ENCODE measurements around the gene NOBOX. TPM values are rescaled to one million over a fixed set of nuclear protein-coding genes. Genes with fewer than 3 reads are reported as not detected.
"Not testable (repeated sequence)": the region's sequence is repeated elsewhere in the genome, so short reads cannot be mapped to it uniquely, and the experiment has no call there.

Gene NOBOX
- polyA plus RNA-seq, 1 donor: not detected

DNA sequence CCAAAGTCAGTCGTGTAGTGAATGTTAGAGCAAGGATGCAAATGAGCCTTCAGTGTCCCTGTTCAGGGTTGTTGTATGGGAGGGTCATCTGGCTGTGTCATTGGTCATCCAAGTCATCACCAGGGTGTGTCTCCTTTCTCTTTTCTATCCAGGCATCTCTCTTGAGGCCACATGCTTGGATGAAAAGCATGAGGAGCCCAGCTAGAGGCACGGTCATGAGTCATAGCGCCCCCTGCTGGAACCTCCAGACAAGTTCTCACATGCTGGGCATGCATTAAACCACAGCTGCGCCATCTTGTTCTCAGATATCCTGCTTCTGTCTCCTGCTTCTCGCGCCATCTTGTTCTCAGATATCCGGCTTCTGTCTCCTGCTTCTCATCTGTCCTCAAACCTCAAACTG is 34.3 kb downstream of the NOBOX start:
- not testable (repeated sequence) for H3K9me3 ChIP-seq (ENCODE audit: control insufficient read depth, low read depth, low read length); H3K4me3 ChIP-seq (ENCODE audit: low read length); H3K36me3 ChIP-seq (ENCODE audit: control insufficient read depth, insufficient read depth, low read length); DNase-seq; H3K27ac ChIP-seq (ENCODE audit: low read length); H3K4me1 ChIP-seq (ENCODE audit: control insufficient read depth, insufficient read depth, low read length); H3K27me3 ChIP-seq (ENCODE audit: control insufficient read depth, insufficient read depth, low read length)
- WGBS (ENCODE audit: insufficient coverage, low lambda C conversion rate): 100% methylated on average over 1 of the region's 7 CpGs

GRCh38 chr7:144367250-144367649 is 36.2 kb downstream of the NOBOX start:
- H3K36me3 ChIP-seq (ENCODE audit: control insufficient read depth, insufficient read depth, low read length); H3K27ac ChIP-seq (ENCODE audit: low read length); H3K27me3 ChIP-seq (ENCODE audit: control insufficient read depth, insufficient read depth, low read length); H3K4me1 ChIP-seq (ENCODE audit: control insufficient read depth, insufficient read depth, low read length); DNase-seq; H3K9me3 ChIP-seq (ENCODE audit: control insufficient read depth, low read depth, low read length); H3K4me3 ChIP-seq (ENCODE audit: low read length): not testable (repeated sequence)
- whole genome bisulfite sequencing (ENCODE audit: insufficient coverage, low lambda C conversion rate): no CpG with 5 or more reads among the region's 9 CpGs

DNA sequence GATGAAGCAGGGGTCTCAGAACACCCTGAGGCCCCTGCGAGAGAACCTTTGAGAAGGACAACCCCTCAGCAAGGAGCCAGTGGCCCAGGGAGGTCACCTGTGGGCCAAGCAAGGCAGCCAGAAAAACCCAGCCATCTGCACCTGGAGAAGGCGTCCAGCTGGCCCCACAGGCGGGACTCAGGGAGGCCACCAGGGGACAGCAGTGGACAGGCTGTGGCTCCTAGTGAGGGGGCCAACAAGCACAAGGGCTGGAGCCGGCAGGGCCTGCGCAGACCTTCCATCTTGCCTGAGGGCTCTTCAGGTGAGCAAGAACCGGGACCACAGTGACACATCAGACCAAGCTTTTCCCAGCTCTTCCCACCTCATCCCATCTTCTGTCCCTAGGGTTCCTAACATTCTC is 38.0 kb downstream of the NOBOX start:
- H3K27ac ChIP-seq (ENCODE audit: low read length); H3K27me3 ChIP-seq (ENCODE audit: control insufficient read depth, insufficient read depth, low read length); H3K9me3 ChIP-seq (ENCODE audit: control insufficient read depth, low read depth, low read length); H3K4me1 ChIP-seq (ENCODE audit: control insufficient read depth, insufficient read depth, low read length); DNase-seq; H3K4me3 ChIP-seq (ENCODE audit: low read length); H3K36me3 ChIP-seq (ENCODE audit: control insufficient read depth, insufficient read depth, low read length): not testable (repeated sequence)
- WGBS (ENCODE audit: insufficient coverage, low lambda C conversion rate): no CpG with 5 or more reads among the region's 6 CpGs

DNA sequence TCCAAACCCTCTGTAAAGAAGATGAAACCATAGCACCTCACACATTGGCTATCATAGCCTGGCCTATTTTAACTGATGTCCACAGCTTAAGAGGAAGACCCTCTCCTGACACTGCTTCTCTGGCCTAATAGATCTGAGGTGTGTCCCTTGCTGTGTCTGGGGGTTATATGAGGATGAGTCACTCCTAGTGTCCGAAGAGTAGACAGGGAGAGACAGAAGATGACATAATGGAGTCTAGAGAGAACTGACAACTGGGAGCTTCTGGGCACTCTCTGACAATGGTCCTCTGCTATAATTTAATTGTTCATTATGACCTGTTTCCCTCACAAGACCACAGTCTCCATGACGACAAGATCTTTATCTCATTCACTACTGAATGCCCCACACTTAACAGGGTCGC is 41.4 kb downstream of the NOBOX start:
- WGBS (ENCODE audit: insufficient coverage, low lambda C conversion rate): no CpG with 5 or more reads among the region's 3 CpGs
- not testable (repeated sequence) for H3K27me3 ChIP-seq (ENCODE audit: control insufficient read depth, insufficient read depth, low read length); DNase-seq; H3K4me3 ChIP-seq (ENCODE audit: low read length); H3K36me3 ChIP-seq (ENCODE audit: control insufficient read depth, insufficient read depth, low read length); H3K4me1 ChIP-seq (ENCODE audit: control insufficient read depth, insufficient read depth, low read length); H3K27ac ChIP-seq (ENCODE audit: low read length); H3K9me3 ChIP-seq (ENCODE audit: control insufficient read depth, low read depth, low read length)

- WGBS (ENCODE audit: insufficient coverage, low lambda C conversion rate): no CpG with 5 or more reads among the region's 11 CpGs
- H3K27me3 ChIP-seq (ENCODE audit: control insufficient read depth, insufficient read depth, low read length): not testable (repeated sequence)
Observed at GRCh38 chr7:144356860-144357259, 46.6 kb downstream of the NOBOX start.

DNA sequence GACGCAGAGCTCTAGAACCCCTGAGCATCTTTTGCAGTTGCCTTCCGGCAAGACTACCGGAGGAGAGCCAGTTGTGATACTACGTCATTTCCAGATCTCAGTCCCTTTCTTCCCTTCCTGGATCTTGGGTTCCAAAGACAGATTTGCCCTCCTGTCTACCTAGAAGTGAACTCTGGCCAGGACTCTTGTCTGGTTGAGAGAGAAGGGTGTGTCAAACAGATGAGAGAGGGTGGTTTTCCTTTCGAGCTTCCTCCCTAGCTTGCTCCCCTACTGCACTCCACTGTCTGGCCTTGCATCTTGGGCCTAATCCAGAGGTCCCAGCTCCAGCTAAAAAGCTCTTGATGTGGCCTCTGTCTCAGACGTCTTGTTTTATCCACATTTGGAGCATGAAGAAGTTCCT is 47.3 kb downstream of the NOBOX start:
- not testable (repeated sequence) for H3K4me1 ChIP-seq (ENCODE audit: control insufficient read depth, insufficient read depth, low read length); H3K36me3 ChIP-seq (ENCODE audit: control insufficient read depth, insufficient read depth, low read length); DNase-seq; H3K9me3 ChIP-seq (ENCODE audit: control insufficient read depth, low read depth, low read length); H3K27me3 ChIP-seq (ENCODE audit: control insufficient read depth, insufficient read depth, low read length); H3K4me3 ChIP-seq (ENCODE audit: low read length); H3K27ac ChIP-seq (ENCODE audit: low read length)
- WGBS (ENCODE audit: insufficient coverage, low lambda C conversion rate): no CpG with 5 or more reads among the region's 6 CpGs

More at GRCh38 chr7:144356860-144357259, 46.6 kb downstream of the NOBOX start:
- H3K4me3 ChIP-seq (ENCODE audit: low read length); DNase-seq; H3K27ac ChIP-seq (ENCODE audit: low read length); H3K36me3 ChIP-seq (ENCODE audit: control insufficient read depth, insufficient read depth, low read length); H3K9me3 ChIP-seq (ENCODE audit: control insufficient read depth, low read depth, low read length); H3K4me1 ChIP-seq (ENCODE audit: control insufficient read depth, insufficient read depth, low read length): not testable (repeated sequence)

- H3K4me1 ChIP-seq (ENCODE audit: control insufficient read depth, insufficient read depth, low read length); H3K27ac ChIP-seq (ENCODE audit: low read length); H3K36me3 ChIP-seq (ENCODE audit: control insufficient read depth, insufficient read depth, low read length); DNase-seq; H3K27me3 ChIP-seq (ENCODE audit: control insufficient read depth, insufficient read depth, low read length); H3K4me3 ChIP-seq (ENCODE audit: low read length); H3K9me3 ChIP-seq (ENCODE audit: control insufficient read depth, low read depth, low read length): not testable (repeated sequence)
- WGBS (ENCODE audit: insufficient coverage, low lambda C conversion rate): no CpG with 5 or more reads among the region's 50 CpGs
Observed at GRCh38 chr7:144355176-144355822, 48.2 kb downstream of the NOBOX start, which contains the start of gene ARHGEF5. Gene ARHGEF5, plus strand, starts transcription at chr7:144355402. Its CDS starts 7,268 bp downstream, at chr7:144362670.

DNA sequence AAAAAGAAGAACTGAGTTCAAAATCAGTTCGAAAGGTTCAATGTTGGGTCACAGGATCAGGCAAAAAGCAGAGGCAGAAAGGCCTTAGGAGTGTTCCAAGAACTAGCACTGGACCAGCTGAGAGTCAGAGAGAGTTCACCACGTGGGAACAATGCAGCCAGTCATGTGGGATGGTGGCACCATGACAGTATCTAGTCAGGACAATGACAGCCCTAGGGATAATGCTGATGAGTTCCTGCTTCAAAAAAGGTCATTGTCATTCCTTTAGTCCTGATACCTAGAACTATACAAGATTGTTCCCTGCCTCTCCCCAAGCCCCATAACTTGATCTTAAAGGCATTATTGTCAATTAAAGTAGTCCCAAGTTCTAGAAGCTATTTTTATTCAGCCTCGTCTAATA is 51.8 kb downstream of the NOBOX start:
- not testable (repeated sequence) for H3K4me1 ChIP-seq (ENCODE audit: control insufficient read depth, insufficient read depth, low read length); DNase-seq; H3K4me3 ChIP-seq (ENCODE audit: low read length); H3K27me3 ChIP-seq (ENCODE audit: control insufficient read depth, insufficient read depth, low read length); H3K9me3 ChIP-seq (ENCODE audit: control insufficient read depth, low read depth, low read length); H3K27ac ChIP-seq (ENCODE audit: low read length); H3K36me3 ChIP-seq (ENCODE audit: control insufficient read depth, insufficient read depth, low read length)
- no CpG with 5 or more reads among the region's 3 CpGs for WGBS (ENCODE audit: insufficient coverage, low lambda C conversion rate)

GRCh38 chr7:144348625-144349024 is 54.9 kb downstream of the NOBOX start:
- H3K9me3 ChIP-seq (ENCODE audit: control insufficient read depth, low read depth, low read length); H3K4me1 ChIP-seq (ENCODE audit: control insufficient read depth, insufficient read depth, low read length); H3K4me3 ChIP-seq (ENCODE audit: low read length); DNase-seq; H3K27ac ChIP-seq (ENCODE audit: low read length); H3K36me3 ChIP-seq (ENCODE audit: control insufficient read depth, insufficient read depth, low read length); H3K27me3 ChIP-seq (ENCODE audit: control insufficient read depth, insufficient read depth, low read length): not testable (repeated sequence)
- no CpG with 5 or more reads among the region's 1 CpG for WGBS (ENCODE audit: insufficient coverage, low lambda C conversion rate)
